Common myeloid progenitor, CD34-positive (primary cell): ENCODE results near the gene DDX27.

Source experiments
- CTCF ChIA-PET: fragments of 350-600 bp; sonication (Branson Sonifier 250); formaldehyde crosslinking; loops from one replicate; lab custom pipeline; 2021; ENCODE audit warnings: antibody characterized with exemption; lab: Charles Lee
- POLR2A ChIA-PET: fragments of 350-600 bp; sonication (Branson Sonifier 250); formaldehyde crosslinking; loops from one replicate; lab custom pipeline; 2021; ENCODE audit warnings: antibody characterized with exemption; lab: Charles Lee
- DNase-seq, 3 donors: peaks; one replicate each; pipeline versions ENCODE4 v3.0.0 to v3.0.0-alpha.2; 2013
- H3K27ac ChIP-seq, 2 experiments: 1 replicate in 1 of 2; 2 replicates in 1 of 2; pipeline ENCODE4 v1.7.0; 2013; ENCODE audit warnings: inconsistent platforms in 2 of 2, low read length in 2 of 2, mild to moderate bottlenecking in 2 of 2, low read depth in 1 of 2, moderate library complexity in 1 of 2; ENCODE audit not compliant: severe bottlenecking in 2 of 2, insufficient read depth in 1 of 2, poor library complexity in 1 of 2
- H3K27me3 ChIP-seq, 5 experiments: replicated peaks in 2 of 5; 1 replicate in 3 of 5; 2 replicates in 2 of 5; pipeline versions ENCODE4 v1.6.1 to v1.7.0; 2013; ENCODE audit warnings: low read length in 4 of 5, mild to moderate bottlenecking in 2 of 5, moderate library complexity in 2 of 5, inconsistent platforms in 1 of 5; ENCODE audit not compliant: insufficient read depth in 5 of 5, control insufficient read depth in 4 of 5
- H3K36me3 ChIP-seq, 4 experiments: 1 replicate in 2 of 4; 2 replicates in 2 of 4; pipeline versions ENCODE4 v1.6.1 to v1.7.0; 2013; ENCODE audit warnings: low read length in 3 of 4, control low read depth in 1 of 4, mild to moderate bottlenecking in 1 of 4; ENCODE audit not compliant: control insufficient read depth in 4 of 4, insufficient read depth in 4 of 4
- H3K4me1 ChIP-seq, 4 experiments: 1 replicate in 3 of 4; 2 replicates in 1 of 4; pipeline versions ENCODE4 v1.6.1 to v1.7.1; 2013; ENCODE audit warnings: low read length in 3 of 4, mild to moderate bottlenecking in 3 of 4, control low read depth in 1 of 4, inconsistent platforms in 1 of 4, moderate library complexity in 1 of 4; ENCODE audit not compliant: control insufficient read depth in 4 of 4, insufficient read depth in 4 of 4; ENCODE audit errors: control extremely low read depth in 1 of 4
- H3K4me3 ChIP-seq, 7 experiments: 1 replicate in 4 of 7; 2 replicates in 3 of 7; pipeline versions ENCODE4 v1.5.1 to v1.7.0; 2013; ENCODE audit warnings: mild to moderate bottlenecking in 7 of 7, low read length in 6 of 7, moderate library complexity in 6 of 7, inconsistent platforms in 2 of 7, low read depth in 2 of 7, control low read depth in 1 of 7; ENCODE audit not compliant: insufficient read depth in 4 of 7, control insufficient read depth in 1 of 7; ENCODE audit errors: extremely low read depth in 1 of 7
- H3K9me3 ChIP-seq, 5 experiments: 1 replicate in 4 of 5; 2 replicates in 1 of 5; pipeline versions ENCODE4 v1.6.1 to v1.7.1; 2013; ENCODE audit warnings: low read length in 4 of 5, mild to moderate bottlenecking in 2 of 5, inconsistent platforms in 1 of 5, low read depth in 1 of 5, moderate library complexity in 1 of 5; ENCODE audit not compliant: control insufficient read depth in 4 of 5, insufficient read depth in 2 of 5; ENCODE audit errors: control extremely low read depth in 1 of 5
- WGBS: methylation state at CpG from one replicate; pipeline ENCODE4 v1.1.5; 2013; ENCODE audit not compliant: insufficient coverage; 5-methylcytosine and 5-hydroxymethylcytosine counted together

DDX27 gene

GRCh38 chr20:49262444-49262843, 43.2 kb downstream of the DDX27 start:
- H3K4me3 ChIP-seq: no peak overlapping the region
- no peak for DNase-seq
- 100% methylated on average over 1 of the region's 1 CpG for WGBS
- POLR2A ChIA-PET: interaction anchor here (0.9 kb wide), 1 partner anchor 23 kb away, joined by 5 read pairs; no protein-coding TSS in a partner anchor
- peaks cover 0 to 1% (median 0%) of the 10 kb centered on the region in 5 experiments for H3K9me3 ChIP-seq
- no peaks in the 10 kb centered on the region for H3K27me3 ChIP-seq
- no peak overlapping the region for H3K27ac ChIP-seq
- CTCF ChIA-PET: interaction anchor here (0.7 to 6.7 kb wide), 4 partner anchors 10 to 680 kb away, joined by 3 to 50 read pairs (median 6); no protein-coding TSS in a partner anchor
- H3K4me1 ChIP-seq: peaks cover 0 to 4% (median 2%) of the 10 kb centered on the region in 4 experiments
- H3K36me3 ChIP-seq: peaks cover 26 to 71% (median 43%) of the 10 kb centered on the region in 4 experiments

GRCh38 chr20:49267327-49267726, 48.1 kb downstream of the DDX27 start:
- Histone ChIP-seq H3K9me3 (peaks cover 0 to 5% (median 0%) of the 10 kb centered on the region in 5 experiments), H3K4me3 (peak overlapping the region in 1 of 7 experiments; percentile 30), H3K36me3 (peaks cover 27 to 69% (median 47%) of the 10 kb centered on the region in 4 experiments), H3K27ac (peak overlapping the region in 1 of 2 experiments; percentile 49), H3K4me1 (peaks cover 0 to 7% (median 3%) of the 10 kb centered on the region in 4 experiments), H3K27me3 (no peaks in the 10 kb centered on the region)
- no CpG with 5 or more reads among the region's 4 CpGs for WGBS
- CTCF ChIA-PET: interaction anchor here (1.6 to 6.7 kb wide), 2 partner anchors 9 to 22 kb away, joined by 5 to 50 read pairs; no protein-coding TSS in a partner anchor
- peak in 1 of 3 donors; percentile 19 for DNase-seq
- POLR2A ChIA-PET: interaction anchor here (0.6 to 1.9 kb wide), 3 partner anchors 9 to 43 kb away, joined by 3 to 8 read pairs (median 4); partner anchors contain the start of gene ZNFX1

GRCh38 chr20:49268600-49269365, 49.6 kb downstream of the DDX27 start:
- POLR2A ChIA-PET: interaction anchor here (0.6 to 1.9 kb wide), 3 partner anchors 8 to 49 kb away, joined by 3 to 8 read pairs (median 4); partner anchors contain the start of gene ZNFX1
- peaks cover 0 to 7% (median 3%) of the 10 kb centered on the region in 4 experiments for H3K4me1 ChIP-seq
- no peak for DNase-seq

DNA sequence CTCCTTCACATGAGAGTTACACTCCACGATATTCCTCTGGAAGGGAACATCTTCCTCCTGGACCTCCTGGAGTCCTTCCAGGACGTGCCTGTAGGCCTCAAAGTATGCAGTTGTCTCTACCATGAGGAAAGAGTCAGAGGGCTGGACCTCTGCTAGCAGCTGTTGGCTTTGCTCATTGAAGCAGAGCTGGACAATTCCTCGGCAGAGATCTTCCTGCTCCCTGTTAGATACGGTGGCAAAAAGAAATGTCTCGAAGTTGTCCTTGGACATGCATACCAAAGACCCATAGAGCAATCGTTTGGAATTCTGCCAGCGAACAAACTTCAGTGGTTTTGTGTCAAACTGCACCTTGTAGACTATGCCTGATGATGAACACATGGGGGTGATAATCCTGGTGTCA, 51.0 kb downstream of the DDX27 start:
- H3K27ac ChIP-seq: no peak overlapping the region
- peaks cover 21 to 61% (median 42%) of the 10 kb centered on the region in 4 experiments for H3K36me3 ChIP-seq
- ChIA-PET CTCF (no interaction called here), POLR2A (no interaction called here)
- 96% methylated on average over 7 of the region's 7 CpGs for WGBS
- peaks cover 0 to 5% (median 0%) of the 10 kb centered on the region in 5 experiments for H3K9me3 ChIP-seq
- H3K27me3 ChIP-seq: no peaks in the 10 kb centered on the region
- H3K4me3 ChIP-seq: no peak overlapping the region
- H3K4me1 ChIP-seq: peaks cover 0 to 7% (median 3%) of the 10 kb centered on the region in 4 experiments
- no peak for DNase-seq

More at GRCh38 chr20:49268600-49269365, 49.6 kb downstream of the DDX27 start:
- H3K27me3 ChIP-seq: no peaks in the 10 kb centered on the region
- H3K36me3 ChIP-seq: peaks cover 26 to 69% (median 49%) of the 10 kb centered on the region in 4 experiments
- H3K9me3 ChIP-seq: peaks cover 0 to 5% (median 0%) of the 10 kb centered on the region in 5 experiments
- peak overlapping the region in 1 of 7 experiments; percentile 14 for H3K4me3 ChIP-seq
- WGBS: no CpG with 5 or more reads among the region's 1 CpG
- CTCF ChIA-PET: interaction anchor here (0.9 to 1.6 kb wide), 3 partner anchors 8 to 23 kb away, joined by 3 to 5 read pairs (median 4); no protein-coding TSS in a partner anchor
- H3K27ac ChIP-seq: no peak overlapping the region

DNA sequence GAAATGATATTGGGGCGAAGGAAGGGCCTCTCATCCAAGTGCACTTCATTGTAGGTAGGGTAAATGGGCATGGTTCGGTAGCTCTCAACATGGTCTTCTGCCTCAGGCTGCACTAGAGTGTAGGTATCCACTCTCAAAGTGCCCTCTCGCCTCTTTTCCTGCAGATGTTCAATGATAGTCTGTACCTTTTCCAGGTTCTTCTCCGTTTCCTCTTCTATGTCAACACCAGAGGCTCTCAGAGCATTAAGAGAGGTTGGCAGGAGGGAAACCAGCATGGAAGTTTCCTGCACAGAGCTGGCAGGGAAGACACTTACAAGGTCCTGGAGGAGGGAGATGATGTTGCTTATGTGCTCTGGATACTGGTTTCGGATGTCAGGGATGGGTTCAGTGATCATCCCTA, 51.5 kb downstream of the DDX27 start:
- CTCF ChIA-PET: interaction anchor here (0.5 kb wide), 1 partner anchor 108 kb away, joined by 3 read pairs; no protein-coding TSS in a partner anchor
- POLR2A ChIA-PET: interaction anchor here (0.7 kb wide), 1 partner anchor 51 kb away, joined by 3 read pairs; no protein-coding TSS in a partner anchor
- H3K4me1 ChIP-seq: peaks cover 2 to 12% (median 3%) of the 10 kb centered on the region in 4 experiments
- no peaks in the 10 kb centered on the region for H3K27me3 ChIP-seq
- H3K36me3 ChIP-seq: peaks cover 19 to 61% (median 42%) of the 10 kb centered on the region in 4 experiments
- 93% methylated on average over 5 of the region's 5 CpGs for WGBS
- peaks cover 0 to 5% (median 0%) of the 10 kb centered on the region in 5 experiments for H3K9me3 ChIP-seq
- no peak for DNase-seq
- no peak overlapping the region for H3K4me3 ChIP-seq
- H3K27ac ChIP-seq: no peak overlapping the region

- DNase-seq: no peak
These were observed 53.4 kb downstream of the DDX27 start for GRCh38 chr20:49272654-49273053.

More at GRCh38 chr20:49272654-49273053, 53.4 kb downstream of the DDX27 start:
- H3K4me3 ChIP-seq: no peak overlapping the region
- no CpG with 5 or more reads among the region's 1 CpG for WGBS
- ChIA-PET CTCF (interaction anchor here (0.6 to 1.5 kb wide), 3 partner anchors 10 to 35 kb away, joined by 3 to 4 read pairs (median 3); no protein-coding TSS in a partner anchor), POLR2A (no interaction called here)
- peaks cover 10 to 22% (median 14%) of the 10 kb centered on the region in 4 experiments for H3K4me1 ChIP-seq
- peaks cover 15 to 59% (median 39%) of the 10 kb centered on the region in 4 experiments for H3K36me3 ChIP-seq
- peaks cover 0 to 5% (median 0%) of the 10 kb centered on the region in 5 experiments for H3K9me3 ChIP-seq
- H3K27me3 ChIP-seq: no peaks in the 10 kb centered on the region
- no peak overlapping the region for H3K27ac ChIP-seq
